GM12892 (cell line): ENCODE measurements around the gene MUC5AC.

Experiments
- POLR2A ChIP-seq: IDR thresholded peaks from 2 replicates; pipeline ENCODE4 v1.6.1; 2011; ENCODE audit warnings: low read depth, low read length, control low read depth
- POLR2AphosphoS5 ChIP-seq: IDR thresholded peaks from 2 replicates; pipeline ENCODE4 v1.6.1; 2011; ENCODE audit warnings: low read depth, low read length, control low read depth

- no peak for TF ChIP-seq POLR2AphosphoS5
- TF ChIP-seq POLR2A, result no peak
These were observed 48.2 kb downstream of the MUC5AC start for GRCh38 chr11:1205987-1206331.
